Fibroblast of upper back skin (primary cell): ENCODE data around the gene THOC1.
A peak's percentile ranks its signal among the peaks of the same experiment; 100 is the strongest.
"Not testable (repeated sequence)": the region's sequence is repeated elsewhere in the genome, so short reads cannot be mapped to it uniquely, and the experiment has no call there.

Source experiments
- DNase-seq: peaks from one replicate; pipeline ENCODE4 v3.0.0-alpha.2; 2013

Gene THOC1, protein sequence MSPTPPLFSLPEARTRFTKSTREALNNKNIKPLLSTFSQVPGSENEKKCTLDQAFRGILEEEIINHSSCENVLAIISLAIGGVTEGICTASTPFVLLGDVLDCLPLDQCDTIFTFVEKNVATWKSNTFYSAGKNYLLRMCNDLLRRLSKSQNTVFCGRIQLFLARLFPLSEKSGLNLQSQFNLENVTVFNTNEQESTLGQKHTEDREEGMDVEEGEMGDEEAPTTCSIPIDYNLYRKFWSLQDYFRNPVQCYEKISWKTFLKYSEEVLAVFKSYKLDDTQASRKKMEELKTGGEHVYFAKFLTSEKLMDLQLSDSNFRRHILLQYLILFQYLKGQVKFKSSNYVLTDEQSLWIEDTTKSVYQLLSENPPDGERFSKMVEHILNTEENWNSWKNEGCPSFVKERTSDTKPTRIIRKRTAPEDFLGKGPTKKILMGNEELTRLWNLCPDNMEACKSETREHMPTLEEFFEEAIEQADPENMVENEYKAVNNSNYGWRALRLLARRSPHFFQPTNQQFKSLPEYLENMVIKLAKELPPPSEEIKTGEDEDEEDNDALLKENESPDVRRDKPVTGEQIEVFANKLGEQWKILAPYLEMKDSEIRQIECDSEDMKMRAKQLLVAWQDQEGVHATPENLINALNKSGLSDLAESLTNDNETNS

DNA sequence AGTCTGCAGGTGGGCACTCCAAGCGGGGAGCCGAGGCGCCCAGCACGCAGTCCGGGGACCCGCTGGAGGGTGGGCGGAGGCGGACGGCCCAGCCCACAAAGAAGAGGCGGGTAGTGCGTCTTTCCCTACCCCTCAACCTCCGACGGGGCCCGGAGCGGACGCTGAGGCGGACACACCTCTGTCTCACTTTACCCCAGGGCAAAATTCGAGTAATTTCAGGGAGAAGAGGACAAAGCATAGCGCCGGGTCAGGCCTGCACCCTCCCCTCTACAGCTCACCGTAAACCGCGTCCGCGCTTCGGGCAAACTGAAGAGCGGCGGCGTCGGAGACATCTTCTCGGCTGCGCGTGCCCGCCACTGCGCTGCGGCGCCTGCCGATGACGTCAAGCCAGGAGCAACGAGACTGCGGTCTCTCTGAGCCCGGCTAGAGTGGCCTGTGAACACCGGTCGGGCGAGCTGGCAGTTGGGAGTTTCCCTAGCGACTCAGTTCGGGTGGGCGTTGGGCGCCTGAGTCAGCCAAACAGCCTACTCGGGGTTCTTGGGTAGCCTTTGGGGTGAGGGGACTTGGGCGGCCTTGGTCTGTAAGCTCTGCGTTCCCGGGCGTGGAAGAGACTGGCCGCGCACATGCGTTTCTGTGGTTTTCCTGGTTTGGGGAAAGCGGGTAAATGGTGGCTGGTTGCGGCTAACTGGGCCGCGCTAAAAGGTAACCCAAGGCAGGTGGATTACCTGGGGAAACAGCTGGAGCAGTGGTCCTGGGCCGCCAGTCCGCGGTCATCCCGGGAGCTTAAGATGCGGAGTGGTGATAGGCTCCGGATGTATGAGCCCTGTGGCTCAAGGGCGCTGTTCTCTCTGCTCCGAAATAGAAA, at the start of gene THOC1:
TSS of gene THOC1 (minus strand) at position 360 of the 865 bp plus-strand sequence. CDS start at position 332, 28 bp downstream.
- DNase-seq: peak; percentile 90

DNA sequence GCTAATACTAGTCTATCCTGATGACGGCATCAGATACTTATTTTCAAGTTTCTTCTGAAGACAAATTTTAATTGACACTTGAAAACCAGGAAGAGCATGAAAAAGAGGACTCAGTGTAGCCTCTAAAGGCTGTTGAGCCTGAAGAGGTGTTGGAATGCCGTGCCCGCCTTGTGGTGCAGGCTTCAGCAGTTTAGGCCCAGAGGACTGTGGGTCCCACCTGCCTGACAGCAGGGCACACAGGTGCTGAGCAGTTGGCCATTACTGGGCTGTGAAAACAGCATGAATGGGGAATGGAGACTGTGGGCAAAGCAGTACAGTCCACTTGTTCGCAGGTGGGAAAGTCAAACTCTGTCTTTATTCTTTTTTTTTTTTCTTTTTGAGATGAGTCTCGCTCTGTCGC, 49.8 kb upstream of the THOC1 start:
- DNase-seq: no peak

DNA sequence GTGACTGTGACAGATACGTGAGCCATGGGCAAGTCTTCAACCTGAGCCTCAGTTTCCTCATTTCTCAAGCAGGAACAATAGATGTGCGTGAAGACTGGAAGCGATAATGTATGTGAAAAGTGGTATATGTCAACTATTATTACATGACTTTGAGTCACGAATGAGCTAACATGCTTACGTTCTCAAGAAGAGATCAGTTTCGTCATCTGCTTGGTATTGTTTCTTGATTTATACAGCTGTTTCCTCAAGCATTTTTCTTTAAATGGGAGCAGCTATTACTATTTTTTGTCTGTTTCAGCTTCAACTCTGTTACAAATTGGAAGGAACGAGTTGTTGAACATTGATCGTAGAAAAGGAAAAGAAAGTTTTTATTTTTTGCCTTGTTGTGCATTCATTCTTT, 48.5 kb upstream of the THOC1 start:
- peak; percentile 29 for DNase-seq

DNA sequence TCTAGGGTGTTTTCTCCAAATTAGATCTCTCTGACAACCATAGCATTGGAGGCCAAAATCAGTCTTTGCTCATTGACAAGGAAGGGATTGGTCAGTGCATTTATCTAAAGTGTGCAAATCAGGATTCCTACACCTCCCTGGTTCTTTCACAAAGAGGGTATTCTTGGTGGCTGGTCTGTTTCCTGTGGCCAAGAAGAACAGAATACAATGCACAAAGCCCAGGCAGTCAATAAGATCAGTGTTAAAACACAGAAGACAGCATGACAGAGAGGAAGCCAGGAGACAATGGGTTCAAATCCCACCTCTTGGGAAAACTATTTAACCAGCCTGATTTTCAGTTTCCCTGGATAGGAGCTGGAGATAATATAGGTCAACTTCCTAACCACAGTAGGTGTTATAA, 46.1 kb upstream of the THOC1 start:
- no peak for DNase-seq

DNA sequence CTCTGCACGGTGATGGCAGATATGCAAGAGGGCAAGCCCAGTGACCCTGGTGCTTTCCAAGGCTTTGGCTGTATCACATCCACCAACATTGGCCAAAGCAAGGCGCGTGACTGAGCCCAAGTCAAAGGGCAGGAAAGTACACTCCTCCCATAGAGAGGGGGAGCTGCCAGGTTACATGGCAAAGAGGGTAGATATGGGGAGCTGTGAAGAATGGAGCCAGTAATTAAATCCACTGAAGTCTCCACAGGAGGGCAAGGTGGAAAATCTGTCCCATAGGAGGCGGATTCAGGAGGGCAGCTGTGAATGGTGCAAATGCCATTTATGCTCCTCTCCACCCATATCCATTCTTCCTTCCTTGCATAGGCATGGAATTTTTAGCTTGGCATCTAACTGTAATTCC, 44.6 kb upstream of the THOC1 start:
- no peak for DNase-seq

DNA sequence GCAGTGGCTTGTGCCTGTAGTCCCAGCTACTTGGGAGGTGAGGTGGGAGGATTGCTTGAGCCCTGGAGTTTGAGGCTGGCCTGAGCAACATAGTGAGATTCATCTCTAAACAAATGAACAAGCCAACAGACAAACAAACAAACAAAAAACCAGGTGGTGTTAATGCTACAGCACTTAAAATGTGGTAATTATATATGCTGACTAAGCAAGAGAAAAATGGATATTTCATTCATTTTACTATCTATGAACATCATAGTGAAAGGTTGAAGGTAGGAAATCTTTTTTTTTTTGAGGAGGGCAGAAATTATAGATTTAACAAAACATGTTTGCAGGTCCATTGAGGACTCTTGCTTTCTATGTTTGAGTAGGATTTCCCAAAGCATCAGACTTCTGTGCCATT, 42.2 kb upstream of the THOC1 start:
- DNase-seq: no peak

DNA sequence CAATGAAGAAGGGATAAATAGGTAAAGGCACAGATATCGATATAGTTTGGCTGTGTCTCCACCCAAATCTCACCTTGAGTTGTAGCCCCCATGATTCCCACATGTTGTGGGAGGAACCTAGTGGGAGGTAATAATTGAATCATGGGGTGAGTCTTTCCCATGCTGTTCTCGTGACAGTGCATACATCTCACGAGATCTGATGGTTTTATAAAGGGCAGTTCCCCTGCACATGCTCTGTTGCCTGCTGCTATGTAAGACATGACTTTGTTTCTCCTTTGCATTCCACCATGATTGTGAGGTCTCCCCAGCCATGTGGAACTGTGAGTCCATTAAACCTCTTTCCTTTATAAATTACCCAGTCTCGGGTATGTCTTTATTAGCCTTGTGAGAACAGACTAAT, 40.2 kb upstream of the THOC1 start:
- DNase-seq: not testable (repeated sequence)

DNA sequence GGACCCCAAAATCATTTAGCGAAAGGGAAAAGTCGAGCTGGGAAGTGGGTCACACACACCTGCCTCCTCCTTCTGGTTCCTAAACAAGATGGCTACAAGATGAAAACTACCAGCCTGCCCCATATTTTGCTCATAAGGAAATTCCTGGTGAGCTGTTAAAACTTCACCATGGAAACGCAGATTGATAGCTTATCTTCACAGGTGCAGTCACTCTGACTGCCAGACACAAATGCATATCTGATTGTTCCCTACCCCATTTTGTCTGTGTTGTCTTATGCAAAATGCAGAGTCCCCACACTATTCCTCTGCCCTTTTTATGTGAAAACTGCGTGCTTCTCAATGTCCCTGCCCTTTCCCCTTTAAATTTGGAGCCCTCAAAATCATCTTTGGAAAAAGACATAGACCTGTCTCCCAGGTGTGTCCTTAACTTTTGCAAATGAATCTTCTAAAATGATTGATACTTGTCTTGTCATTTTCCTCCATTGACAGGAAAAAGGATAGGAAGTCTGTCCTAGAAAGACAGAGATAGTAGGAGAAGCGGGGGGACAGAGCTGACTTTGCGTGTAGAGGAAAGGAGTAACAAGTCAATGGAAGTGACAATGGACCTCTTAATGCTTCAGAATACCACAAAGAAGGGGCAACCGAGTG, 38.9 kb upstream of the THOC1 start:
- no peak for DNase-seq

DNA sequence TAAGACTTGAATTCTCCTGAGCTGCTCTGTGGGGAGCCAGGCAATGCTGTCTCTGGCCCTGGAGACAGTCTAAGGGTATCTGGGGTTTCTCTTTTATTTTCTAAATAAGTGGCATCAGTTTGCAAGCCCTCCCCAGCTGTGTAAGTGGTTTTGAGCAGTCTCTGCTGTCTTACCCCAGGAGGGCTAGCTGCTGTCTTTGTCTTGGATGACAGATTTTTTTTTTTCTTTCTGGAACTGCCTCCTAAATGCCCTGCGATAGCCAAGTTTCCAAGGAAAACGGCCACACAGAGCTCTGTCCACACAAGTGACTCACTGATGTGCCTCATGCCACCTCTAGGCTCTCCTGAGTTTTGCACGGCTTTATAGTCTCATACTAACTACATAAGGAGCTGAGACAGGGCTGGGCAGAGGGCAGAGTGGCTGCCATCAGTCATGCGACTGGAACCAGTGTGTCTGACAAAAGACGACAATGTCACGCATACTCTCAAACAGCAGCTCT, 37.2 kb upstream of the THOC1 start:
- no peak for DNase-seq

DNA sequence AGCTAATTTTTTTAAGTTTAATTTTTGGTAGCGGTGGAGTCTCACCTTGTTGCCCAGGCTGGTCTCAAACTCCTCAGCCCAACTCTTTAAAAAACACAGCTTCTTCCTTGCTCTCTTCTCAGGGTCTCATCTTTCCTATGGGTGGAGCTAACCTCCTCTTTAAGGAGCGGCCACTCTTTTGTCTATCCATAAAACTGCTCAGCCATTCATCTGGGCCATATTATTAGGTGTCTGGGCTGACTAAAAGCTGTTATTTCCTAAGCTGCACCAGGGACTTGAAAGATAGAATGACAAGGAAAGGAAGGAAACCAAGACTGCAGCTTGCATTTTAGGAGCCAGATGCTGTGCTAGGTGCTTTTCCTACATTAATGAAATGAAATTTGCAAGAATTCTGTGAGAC, 35.8 kb upstream of the THOC1 start:
- DNase-seq: no peak

DNA sequence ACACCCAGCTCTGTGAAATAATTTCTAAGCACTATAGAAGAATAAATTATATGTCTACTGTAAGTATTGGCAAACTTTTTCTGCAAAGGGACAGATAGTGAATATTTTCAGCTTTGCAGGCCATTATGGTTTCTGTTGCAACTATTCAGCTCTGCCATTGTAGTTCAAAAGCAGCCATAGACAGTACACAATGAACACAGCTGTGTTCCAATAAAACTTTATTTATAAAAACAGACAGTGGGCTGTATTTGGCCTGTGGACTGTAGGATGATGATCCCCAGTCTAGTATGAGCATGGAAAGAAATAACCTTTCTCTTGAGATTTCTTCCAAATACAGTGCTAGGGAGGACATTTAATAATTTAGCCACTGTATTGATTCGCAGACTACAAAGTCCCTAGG, 35.2 kb upstream of the THOC1 start:
- DNase-seq: no peak

DNA sequence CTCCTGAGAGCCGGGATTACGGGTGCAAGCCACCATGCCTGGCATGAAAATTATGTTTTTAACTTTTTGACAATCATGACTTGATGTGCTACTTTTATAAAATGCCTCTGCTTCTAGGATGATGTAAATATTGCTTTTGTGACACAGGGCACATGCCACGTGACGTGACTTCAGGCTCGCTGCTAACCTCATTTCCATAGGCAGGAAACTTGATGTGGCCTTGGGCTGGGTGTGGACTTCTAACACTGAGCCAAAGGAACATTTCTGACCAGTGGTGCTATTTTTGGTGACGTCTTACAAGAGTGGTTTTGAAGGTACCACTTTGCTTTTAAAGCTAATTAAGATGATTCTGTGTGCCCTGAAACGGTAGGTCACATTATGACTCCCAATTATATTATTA, 34.2 kb upstream of the THOC1 start:
- no peak for DNase-seq

DNA sequence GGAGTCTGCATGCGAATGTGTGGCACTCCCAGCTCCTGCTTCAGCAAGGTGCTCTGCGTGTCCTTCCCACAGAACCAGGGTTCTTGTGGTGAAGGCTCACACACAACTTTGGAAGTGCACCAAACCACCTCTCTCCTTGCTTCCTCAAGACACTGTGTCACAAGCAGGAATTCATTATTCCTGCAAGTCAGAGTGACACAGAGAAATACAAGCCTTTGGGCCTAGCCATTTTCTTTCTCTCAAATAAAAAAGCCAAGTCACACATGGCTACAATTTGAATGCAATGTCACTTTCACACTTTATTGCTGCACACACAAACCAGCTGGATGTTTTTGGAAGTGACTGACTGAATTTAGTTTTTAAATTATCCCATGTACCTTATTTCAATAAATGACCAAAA, 30.1 kb upstream of the THOC1 start:
- peak; percentile 55 for DNase-seq

DNA sequence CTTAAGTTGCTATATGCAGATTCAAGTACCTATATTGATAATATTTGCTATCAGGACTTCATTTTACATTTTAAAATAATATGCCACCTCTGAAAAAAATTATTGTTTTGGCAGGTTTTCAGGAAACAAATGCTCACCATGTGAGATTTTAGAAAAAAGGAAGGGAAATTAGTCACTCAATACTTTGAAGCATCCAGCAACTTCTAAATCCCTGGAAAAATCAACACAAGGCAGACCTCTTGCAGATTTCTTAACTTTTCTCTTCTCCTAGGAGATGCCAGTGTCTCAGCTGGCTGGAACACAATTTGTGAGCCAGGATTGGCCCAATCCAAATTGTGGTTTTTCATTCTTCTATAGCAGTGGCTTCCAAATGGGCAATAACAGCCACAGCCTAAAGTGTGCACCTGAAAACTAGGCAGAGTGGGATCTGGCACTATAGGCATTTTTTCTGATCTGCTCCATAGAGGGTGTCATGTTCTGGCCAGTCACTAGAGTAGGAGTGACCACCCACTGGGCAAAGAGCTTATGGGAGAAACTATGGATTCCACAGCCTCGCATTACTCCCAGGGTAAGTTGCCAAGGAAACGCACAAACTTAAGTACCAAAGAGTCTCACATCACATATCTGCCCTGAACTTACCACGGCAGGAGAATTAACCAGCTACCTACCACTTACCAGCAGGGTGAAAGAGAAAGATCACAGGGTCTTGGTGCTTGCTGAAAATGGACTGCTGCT, 28.1 kb upstream of the THOC1 start:
- DNase-seq: peak; percentile 46

DNA sequence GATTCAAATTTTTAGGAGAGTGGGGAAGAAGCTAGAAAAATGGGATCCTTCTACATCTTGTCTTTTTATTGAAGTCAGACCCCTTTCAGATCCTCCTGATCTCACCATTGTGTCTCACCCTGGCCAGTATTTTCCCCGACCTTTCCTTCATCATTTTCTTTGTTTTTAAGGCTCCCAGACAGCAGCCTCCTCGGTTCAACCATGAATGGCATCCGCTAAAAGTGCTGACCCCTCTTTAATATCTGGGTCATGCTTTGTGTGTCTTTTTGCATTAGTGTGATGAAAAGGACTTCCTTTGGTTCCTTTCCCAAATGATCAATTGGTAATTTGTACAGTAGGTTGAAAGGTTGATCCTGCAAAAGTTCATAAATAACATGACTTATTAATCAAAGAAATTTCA, 26.7 kb upstream of the THOC1 start:
- DNase-seq: no peak

DNA sequence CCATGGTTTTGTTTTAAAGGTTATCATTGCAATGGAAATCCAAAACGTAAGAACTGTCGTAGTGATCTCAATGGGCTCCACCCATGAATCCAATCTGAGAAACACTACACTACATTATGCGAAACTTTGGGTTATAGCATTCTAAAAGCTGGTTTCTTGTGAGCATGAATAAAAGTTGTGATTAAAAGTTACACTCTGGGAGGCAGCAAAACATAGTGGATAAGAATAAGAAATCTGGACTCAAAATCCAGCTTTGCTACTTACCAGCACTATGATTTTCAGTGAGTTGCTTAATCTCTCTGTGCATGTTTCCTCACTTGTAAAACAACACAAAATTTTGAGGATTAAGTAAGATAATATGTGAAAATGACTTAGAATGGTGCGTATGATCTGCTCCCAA, 25.7 kb upstream of the THOC1 start:
- DNase-seq: peak; percentile 32

DNA sequence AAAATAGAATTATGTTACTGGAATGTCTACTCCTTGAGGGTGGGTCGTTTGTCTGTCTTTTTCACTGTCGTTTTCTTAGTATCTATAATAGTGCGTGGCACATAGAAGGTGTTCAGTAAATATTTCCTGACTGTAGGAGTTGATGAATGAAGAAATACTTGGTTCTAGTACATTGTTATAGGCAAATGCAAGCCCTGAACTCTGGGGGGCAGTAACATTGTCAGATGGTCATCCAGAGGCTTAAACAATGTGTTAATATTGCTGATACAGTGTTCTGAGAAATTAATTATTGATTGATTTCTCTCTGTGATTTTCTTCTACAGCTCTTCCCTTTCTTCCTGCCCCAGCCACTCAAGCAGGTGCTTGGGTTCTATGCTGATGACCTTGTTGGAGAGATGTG, 24.4 kb upstream of the THOC1 start:
- DNase-seq: no peak

DNA sequence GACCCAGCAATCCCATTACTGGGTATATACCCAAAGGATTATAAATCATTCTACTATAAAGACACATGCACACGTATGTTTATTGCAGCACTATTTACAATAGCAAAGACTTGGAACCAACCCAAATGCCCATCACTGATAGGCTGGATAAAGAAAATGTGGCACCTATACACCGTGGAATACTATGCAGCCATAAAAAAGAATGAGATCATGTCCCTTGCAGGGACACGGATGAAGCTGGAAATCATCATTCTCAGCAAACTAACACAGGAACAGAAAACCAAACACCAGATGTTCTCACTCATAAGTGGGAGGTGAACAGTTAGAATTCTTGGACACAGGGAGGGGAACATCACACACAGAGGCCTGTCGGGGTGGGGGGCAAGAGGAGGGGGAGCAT, 22.1 kb upstream of the THOC1 start:
- DNase-seq: not testable (repeated sequence)

DNA sequence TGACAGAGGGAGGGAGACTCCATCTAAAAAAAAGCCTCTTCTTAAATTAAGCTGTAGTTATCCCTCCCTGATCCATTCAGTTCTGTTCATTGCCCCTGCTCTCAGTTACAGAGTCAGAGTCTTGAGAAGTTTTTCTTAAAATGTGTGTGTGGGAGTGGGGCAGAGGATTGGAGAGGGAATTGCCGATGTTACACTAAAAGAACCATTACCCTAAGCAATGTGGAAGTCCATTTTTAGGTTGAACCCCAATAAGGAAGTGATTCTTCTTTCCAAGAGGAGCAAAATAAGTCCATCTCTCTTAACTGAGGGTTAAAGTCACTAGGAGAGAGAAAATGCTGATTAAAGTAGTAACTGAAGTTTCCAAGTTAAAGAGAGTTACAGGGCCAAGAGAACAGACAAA, 21.2 kb upstream of the THOC1 start:
- no peak for DNase-seq

DNA sequence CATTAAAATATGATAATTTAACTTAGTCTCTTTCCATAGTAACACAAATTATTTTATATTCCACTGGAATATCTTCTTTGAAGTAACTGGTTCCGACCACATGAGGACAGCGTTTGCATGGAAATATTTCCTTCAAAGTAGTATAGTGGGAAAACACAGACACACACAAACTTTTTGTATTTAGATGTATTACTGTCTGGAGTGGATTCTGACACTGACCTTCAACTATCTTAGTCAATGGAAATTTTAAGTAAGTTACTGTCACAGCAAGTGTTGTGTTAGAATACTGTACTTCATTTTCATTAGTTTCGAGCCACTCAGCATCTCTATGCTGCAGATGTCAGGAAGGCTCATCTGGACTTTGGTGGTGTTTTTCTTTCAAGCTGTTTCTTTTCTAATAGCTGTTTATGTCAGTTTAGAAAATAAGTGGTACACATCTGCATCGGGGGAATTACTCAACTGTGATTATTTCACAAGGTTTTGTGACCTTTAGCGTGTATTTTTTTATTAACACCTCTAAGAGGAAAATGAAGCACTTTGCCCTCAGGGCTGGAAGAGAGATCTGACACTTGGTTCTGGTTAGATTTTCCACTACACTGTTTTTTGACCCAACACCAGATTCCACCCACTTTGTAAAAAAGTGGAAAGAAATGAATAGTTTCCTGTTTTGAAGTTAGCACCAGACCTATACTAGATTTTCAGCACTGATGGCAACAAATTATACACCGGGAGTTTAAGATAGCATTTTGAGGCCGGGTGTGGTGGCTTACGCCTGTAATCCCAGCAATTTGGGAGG, 18.9 kb upstream of the THOC1 start:
- DNase-seq: peak; percentile 50

DNA sequence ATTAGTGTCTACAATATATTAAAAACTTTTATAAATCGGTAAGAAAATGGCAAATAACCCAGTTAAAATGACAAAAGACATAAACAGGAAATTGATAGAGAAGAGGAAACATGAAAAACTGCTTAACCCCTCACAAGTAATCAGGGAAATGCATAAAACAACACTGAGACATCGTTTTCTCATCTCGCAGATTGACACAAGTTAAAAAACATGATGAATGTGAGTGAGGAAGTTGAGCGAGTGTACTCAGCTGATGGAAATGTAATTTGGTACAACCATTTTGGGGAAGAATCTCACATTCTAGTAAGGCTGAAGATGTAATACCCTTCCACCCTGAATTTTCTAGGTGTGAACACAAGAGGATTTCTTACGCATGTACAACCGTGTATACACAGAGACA, 18.0 kb upstream of the THOC1 start:
- no peak for DNase-seq
